Suprapubic skin (tissue), 3 donors: ENCODE data around the gene DNM3.

Experiments
- POLR2A ChIP-seq, 2 donors: fragments of 450-650 bp; IDR thresholded peaks; one replicate each; pipeline ENCODE4 v1.6.1; 2017; ENCODE audit warnings: antibody characterized with exemption in 2 of 2, mild to moderate bottlenecking in 2 of 2, moderate library complexity in 2 of 2
- TF ChIP-seq, protein P1 (sequence below), 2 donors: fragments of 200-600 bp in 1 of 2; fragments of 450-650 bp in 1 of 2; sonication (generic) in 1 of 2; IDR thresholded peaks; one replicate each; pipeline ENCODE4 v1.5.1; 2016 to 2019; ENCODE audit warnings: antibody characterized with exemption in 2 of 2, mild to moderate bottlenecking in 1 of 2, moderate library complexity in 1 of 2

DNA sequence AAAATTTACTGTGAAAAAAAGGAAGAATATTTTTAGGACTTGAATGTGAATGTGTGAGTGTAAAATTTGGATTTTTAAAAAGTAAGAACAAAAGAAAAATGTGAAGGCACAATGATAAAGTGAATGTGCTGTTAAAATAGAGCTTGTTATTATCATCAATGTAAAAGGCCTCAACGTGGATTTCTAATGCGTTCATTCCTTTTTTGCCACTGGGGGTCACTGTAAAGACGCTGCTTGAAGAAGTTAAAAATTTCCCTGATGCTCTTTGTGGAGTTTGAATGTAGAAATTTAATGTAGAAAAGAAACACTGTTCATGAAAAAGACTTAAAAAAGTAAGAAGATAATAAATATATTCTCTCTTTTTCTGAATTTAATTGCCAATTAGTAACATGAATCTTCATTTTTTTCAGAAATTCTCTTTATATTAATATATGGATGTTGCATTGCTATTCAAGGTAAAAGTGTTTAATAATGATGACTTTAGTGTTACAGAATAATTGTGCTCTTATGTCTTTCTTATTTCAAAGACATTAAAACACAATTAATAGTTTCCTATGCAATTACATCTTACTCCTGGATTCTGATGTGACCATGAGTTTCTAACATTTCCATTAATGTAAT, 161.5 kb downstream of the DNM3 start:
- TF ChIP-seq, protein P1, sequence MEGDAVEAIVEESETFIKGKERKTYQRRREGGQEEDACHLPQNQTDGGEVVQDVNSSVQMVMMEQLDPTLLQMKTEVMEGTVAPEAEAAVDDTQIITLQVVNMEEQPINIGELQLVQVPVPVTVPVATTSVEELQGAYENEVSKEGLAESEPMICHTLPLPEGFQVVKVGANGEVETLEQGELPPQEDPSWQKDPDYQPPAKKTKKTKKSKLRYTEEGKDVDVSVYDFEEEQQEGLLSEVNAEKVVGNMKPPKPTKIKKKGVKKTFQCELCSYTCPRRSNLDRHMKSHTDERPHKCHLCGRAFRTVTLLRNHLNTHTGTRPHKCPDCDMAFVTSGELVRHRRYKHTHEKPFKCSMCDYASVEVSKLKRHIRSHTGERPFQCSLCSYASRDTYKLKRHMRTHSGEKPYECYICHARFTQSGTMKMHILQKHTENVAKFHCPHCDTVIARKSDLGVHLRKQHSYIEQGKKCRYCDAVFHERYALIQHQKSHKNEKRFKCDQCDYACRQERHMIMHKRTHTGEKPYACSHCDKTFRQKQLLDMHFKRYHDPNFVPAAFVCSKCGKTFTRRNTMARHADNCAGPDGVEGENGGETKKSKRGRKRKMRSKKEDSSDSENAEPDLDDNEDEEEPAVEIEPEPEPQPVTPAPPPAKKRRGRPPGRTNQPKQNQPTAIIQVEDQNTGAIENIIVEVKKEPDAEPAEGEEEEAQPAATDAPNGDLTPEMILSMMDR (IDR thresholded peaks at IDR 0.05) = peak; percentile 19 to 54
- TF ChIP-seq POLR2A (IDR thresholded peaks at IDR 0.05) = no peak
